UCSD-AML1 (cell line): Measurements from ENCODE around the gene COL11A1.

Experiments
- DNase-seq: peaks from one replicate; lab custom pipeline; 2025; ENCODE audit not compliant: unreplicated experiment; lab: John Stamatoyannopoulos, UW

Gene COL11A1

GRCh38 chr1:102919659-102920058, 188.7 kb downstream of the COL11A1 start:
- DNase-seq = no peak

- no peak for DNase-seq
These were observed 206.3 kb downstream of the COL11A1 start for GRCh38 chr1:102901996-102902395.

DNA sequence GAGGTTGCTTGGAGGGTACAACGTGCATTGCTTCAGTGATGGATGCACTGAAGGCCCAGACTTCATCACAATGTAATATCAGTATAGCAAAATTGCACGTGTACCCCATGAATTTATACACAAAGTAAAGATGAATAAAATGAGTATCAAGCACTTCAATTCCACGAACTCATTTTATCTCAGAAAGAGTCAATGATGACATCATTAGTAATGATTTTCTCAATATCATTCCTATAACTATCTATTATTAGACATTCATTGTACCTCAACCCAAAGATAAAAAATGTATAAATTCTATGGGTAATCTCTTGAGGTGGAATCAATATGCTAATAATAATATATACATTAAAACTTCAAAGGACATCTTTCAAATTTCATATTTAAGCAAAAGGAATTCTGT, 208.4 kb downstream of the COL11A1 start:
- no peak for DNase-seq

DNA sequence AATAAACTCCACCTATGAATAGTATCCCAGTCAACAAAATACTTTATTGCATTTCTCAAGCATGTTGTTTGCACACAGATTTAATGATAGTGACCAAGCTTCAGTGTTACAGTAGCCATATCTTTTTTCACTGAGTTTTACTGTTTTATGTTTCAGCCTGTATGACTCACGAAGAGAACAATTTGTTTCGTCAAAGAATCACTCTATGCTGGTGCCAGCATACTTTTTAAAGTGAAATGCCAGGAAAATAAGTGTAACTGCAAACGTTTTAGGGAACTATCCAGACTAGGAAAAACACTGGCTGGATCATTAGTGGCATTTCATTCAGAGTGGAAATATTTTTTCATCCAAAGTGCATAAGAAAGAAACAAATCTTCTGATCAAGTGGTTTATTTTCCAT, 210.8 kb downstream of the COL11A1 start:
- no peak for DNase-seq

DNA sequence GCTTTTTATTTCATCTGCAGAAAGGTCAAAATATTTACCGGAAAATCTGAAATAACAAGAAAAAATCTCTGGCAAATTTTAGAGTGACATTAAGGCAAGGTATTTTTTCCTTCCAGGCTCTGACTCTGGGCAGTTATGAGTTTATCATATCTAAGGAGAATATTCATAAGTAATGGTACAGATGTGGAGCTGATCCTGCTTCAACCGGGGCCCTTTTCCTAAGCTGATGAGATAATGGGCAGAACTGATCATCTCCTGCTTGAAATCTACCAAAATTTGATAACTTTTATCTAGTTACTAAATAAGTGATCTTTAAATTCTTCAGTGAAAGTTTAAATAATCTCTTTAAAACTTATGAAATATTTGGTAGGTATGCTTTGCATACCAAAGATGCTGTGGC, 211.6 kb downstream of the COL11A1 start:
- DNase-seq = no peak

DNA sequence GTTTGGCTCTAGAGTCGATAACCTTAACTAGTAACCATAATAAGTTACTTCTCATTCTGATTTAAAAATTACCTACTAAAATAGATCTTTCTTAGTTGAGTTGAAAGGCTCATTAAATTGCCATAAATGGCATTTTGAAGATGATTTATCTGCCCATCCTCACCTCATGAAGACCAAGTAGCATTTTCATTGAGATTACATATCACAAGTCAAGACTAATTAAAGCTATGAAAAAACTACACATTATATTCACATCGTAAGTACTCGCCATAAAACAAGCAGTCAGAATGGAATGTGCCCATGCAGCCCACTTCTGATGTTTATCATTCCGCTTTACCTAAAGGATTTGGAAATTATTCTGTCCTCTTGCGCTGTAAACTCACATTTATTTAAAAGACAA, 212.0 kb downstream of the COL11A1 start:
- no peak for DNase-seq

- no peak for DNase-seq
These were observed 216.3 kb downstream of the COL11A1 start for GRCh38 chr1:102891868-102892625.

DNA sequence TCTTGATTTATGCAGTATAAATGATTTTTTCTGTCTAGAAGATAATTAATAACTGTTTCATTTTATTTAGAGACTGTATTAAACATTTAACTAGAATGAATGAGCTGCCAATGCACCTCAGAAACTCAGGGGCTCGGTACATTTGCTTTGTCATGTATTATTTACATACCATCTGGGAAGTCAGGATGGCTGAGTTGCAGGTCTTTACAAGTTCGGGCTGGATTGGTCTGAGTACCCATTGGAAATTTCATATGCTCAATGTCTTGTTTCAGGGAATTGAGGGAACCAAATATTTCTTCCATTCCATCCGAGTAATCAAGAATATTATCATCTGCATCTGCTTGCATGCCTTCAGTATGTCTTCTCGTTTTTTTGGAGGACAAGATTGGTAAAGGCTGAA, 221.7 kb downstream of the COL11A1 start:
- DNase-seq = no peak

DNA sequence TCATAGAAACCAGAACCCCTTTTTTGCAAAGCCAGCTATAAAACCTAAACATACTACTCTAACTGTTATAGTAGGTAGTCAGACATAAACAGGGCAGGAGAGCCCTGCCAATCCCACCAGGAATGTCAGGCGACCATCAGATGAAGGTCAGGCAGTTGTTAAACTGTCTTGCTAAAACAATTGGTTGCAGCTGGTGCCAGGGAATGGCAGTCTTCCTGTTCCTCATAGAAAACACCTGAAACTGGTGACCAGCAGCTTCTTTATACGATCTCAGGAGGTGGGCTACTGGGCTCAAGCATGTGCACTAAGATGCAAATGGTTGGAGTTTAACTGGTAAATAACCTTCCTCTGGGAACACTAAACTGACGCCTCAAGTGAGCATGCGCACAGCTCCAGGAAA, 224.1 kb downstream of the COL11A1 start:
- peak; percentile 3 for DNase-seq

GRCh38 chr1:102879439-102879993, 228.8 kb downstream of the COL11A1 start:
- DNase-seq = no peak

GRCh38 chr1:102875756-102876155, 232.6 kb downstream of the COL11A1 start:
- no peak for DNase-seq

DNA sequence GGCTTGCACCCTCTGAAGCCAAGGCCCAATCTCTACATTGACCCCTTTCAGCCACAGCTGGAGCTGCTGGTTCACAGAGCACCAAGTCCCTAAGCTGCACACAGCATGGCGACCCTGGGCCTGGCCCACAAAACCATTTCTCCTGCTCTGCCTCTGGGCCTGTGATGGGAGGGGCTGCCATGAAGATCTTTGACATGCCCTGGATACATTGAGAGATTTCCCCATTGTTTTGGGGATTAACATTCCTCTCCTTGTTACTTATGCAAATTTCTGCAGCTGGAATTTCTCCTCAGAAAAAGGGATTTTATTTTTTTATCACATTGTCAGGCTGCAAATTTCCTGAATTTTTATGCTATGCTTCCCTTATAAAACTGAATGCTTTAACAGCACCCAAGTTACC, 235.8 kb downstream of the COL11A1 start:
- DNase-seq = no peak

- DNase-seq = no peak
These were observed 236.2 kb downstream of the COL11A1 start for GRCh38 chr1:102872097-102872496.

- DNase-seq = no peak
These were observed 244.6 kb downstream of the COL11A1 start for GRCh38 chr1:102863704-102864103.

- no peak for DNase-seq
These were observed 247.1 kb downstream of the COL11A1 start for GRCh38 chr1:102861247-102861646.

DNA sequence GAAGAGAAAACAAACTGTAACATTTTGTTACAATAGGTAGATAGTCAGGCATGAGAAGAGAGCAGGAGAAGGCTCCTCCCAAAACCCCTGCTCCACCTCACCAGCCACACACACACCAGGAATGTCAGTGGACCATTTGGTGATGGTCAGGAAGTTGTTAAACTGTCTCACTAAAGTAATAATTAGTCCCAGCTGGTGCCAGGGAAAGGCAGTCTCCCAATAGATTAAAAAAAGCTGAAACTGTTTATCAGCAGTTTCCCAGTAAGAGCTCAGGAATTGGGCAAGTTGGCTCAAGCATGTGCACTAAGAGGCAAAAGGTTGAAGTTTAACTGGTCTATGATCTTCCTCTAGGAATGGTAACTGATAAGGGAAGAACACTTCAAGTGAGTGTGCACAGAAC, 249.6 kb downstream of the COL11A1 start:
- DNase-seq = no peak

GRCh38 chr1:102857251-102857650, 251.1 kb downstream of the COL11A1 start:
- no peak for DNase-seq

GRCh38 chr1:102853701-102854187, 254.6 kb downstream of the COL11A1 start:
- no peak for DNase-seq

DNA sequence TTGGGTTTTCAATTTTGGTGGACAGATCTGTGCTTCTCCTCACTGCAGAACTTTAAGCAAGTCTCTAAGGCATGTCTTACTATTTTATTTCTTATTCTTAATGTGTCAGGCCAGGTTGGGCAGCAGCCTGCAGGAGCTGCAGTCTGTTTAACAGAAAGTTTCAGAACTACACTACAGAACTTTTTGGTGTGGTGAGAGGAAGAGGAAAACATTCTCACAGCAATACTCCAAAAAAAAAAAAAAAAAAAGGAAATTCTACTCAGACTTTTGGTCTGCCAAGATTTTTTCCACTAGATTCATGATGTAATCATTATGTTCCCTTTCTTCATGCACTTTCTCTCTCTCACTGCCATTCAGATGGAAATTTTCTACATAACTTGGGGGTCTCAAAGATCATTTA, 255.2 kb downstream of the COL11A1 start:
- DNase-seq = no peak

- DNase-seq = no peak
These were observed 255.7 kb downstream of the COL11A1 start for GRCh38 chr1:102852613-102853012.

- DNase-seq = no peak
These were observed 256.7 kb downstream of the COL11A1 start for GRCh38 chr1:102851616-102852015.

GRCh38 chr1:102842606-102843005, 265.7 kb downstream of the COL11A1 start:
- DNase-seq = no peak

DNA sequence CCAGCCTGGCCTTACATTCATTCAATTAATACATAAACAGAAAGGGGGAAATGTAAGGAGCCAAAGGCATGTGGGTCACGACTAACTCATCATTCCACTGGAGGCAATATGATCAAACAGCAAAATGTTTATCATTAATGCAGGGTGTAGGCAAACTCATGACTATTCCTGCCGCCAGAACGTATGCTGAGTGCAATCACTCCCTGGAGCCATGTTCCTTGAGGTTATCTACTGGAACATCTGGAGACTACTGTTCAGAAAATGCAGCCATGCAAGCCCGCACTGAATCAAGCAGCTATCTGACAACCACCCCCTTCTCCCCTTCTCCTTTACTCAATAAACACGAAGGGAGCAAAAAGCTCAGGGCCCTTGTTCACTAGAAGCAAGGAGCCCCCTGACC, 267.6 kb downstream of the COL11A1 start:
- DNase-seq = no peak
